ENCODE measurements around the gene AAGAB. TPM values are rescaled to one million over a fixed set of nuclear protein-coding genes. Genes with fewer than 3 reads are reported as not detected.

Gene AAGAB
- total RNA-seq, 1 experiment from 2014 or later: 102 TPM

GRCh38 chr15:67212684-67213367 lies 41.6 kb downstream of the AAGAB start:
- CTCF ChIA-PET: no interaction called here
- Histone ChIP-seq H3K9me3 (ENCODE audit: control insufficient read depth, insufficient read depth, low read depth, low read length) (no peaks in the 10 kb centered on the region), H3K27ac (ENCODE audit: low read length) (no peak overlapping the region), H3K36me3 (ENCODE audit: control insufficient read depth, insufficient read depth, low read length) (peaks cover 16% of the 10 kb centered on the region), H3K4me1 (ENCODE audit: control insufficient read depth, insufficient read depth, low read length) (no peaks in the 10 kb centered on the region), H3K27me3 (ENCODE audit: control insufficient read depth, insufficient read depth, low read length) (no peaks in the 10 kb centered on the region), H3K4me3 (ENCODE audit: low read depth in 2 of 2, low read length in 2 of 2) (no peak overlapping the region)
- BruUV-seq (replicated peaks): TSS peak; percentile 8
- in situ Hi-C loops (cut with HindIII; ENCODE audit: low pct_unique_long_range_greater_than_20kb, low sequenced_read_pairs) (no loop called here), intact Hi-C loops (cut with micrococcal nuclease; ENCODE audit: unreplicated experiment) (no loop called here)
- no peak for ATAC-seq
- POLR2A ChIA-PET: no interaction called here
- TF ChIP-seq SIN3A (IDR thresholded peaks at IDR 0.05; ENCODE audit: borderline replicate concordance, insufficient read depth, low read depth, low read length) (no peak), TCF7L2 (IDR thresholded peaks at IDR 0.05; ENCODE audit: low read depth, low read length) (no peak), POLR2AphosphoS5 (IDR thresholded peaks at IDR 0.05; ENCODE audit: low read depth, low read length) (no peak), REST (IDR thresholded peaks at IDR 0.05; ENCODE audit: insufficient read depth in 1 of 2, low read depth in 2 of 2, low read length in 1 of 2) (no peak), CTCF (IDR thresholded peaks at IDR 0.05) (no peak)
- no peak for DNase-seq (ENCODE audit: low read depth, low spot score)

- POLR2A ChIA-PET: no interaction called here
- 0 out of 2 replicates have a peak, but pooled peaks have one; percentile 26 for ATAC-seq
- no TSS peak for BruUV-seq (replicated peaks)
- no peak overlapping the region for H3K27ac ChIP-seq (ENCODE audit: low read length)
- H3K27me3 ChIP-seq (ENCODE audit: control insufficient read depth, insufficient read depth, low read length): no peaks in the 10 kb centered on the region
- in situ Hi-C loops (cut with HindIII; ENCODE audit: low pct_unique_long_range_greater_than_20kb, low sequenced_read_pairs): no loop called here
- intact Hi-C loops (cut with micrococcal nuclease; ENCODE audit: unreplicated experiment): no loop called here
- H3K36me3 ChIP-seq (ENCODE audit: control insufficient read depth, insufficient read depth, low read length): peaks cover 29% of the 10 kb centered on the region
- CTCF ChIA-PET: no interaction called here
- no peak for DNase-seq (ENCODE audit: low read depth, low spot score)
- no peak overlapping the region for H3K4me3 ChIP-seq (ENCODE audit: low read depth in 2 of 2, low read length in 2 of 2)
- no peaks in the 10 kb centered on the region for H3K9me3 ChIP-seq (ENCODE audit: control insufficient read depth, insufficient read depth, low read depth, low read length)
- no peaks in the 10 kb centered on the region for H3K4me1 ChIP-seq (ENCODE audit: control insufficient read depth, insufficient read depth, low read length)
- TF ChIP-seq REST (IDR thresholded peaks at IDR 0.05; ENCODE audit: insufficient read depth in 1 of 2, low read depth in 2 of 2, low read length in 1 of 2) (no peak), POLR2AphosphoS5 (IDR thresholded peaks at IDR 0.05; ENCODE audit: low read depth, low read length) (no peak), CTCF (IDR thresholded peaks at IDR 0.05) (no peak), SIN3A (IDR thresholded peaks at IDR 0.05; ENCODE audit: borderline replicate concordance, insufficient read depth, low read depth, low read length) (no peak), TCF7L2 (IDR thresholded peaks at IDR 0.05; ENCODE audit: low read depth, low read length) (no peak)
Observed at GRCh38 chr15:67210555-67211168, 43.8 kb downstream of the AAGAB start.

Measured in Panc1 (cell line).